GM18502 (cell line): ENCODE measurements around the gene PHOSPHO2.
"Not testable (repeated sequence)": the region's sequence is repeated elsewhere in the genome, so short reads cannot be mapped to it uniquely, and the experiment has no call there.

Experiments used
- ATAC-seq: cut with Tn5 transposase; IDR thresholded peaks from one replicate; pipeline ENCODE4 v1.9.1; 2021; ENCODE audit warnings: mild to moderate bottlenecking; ENCODE audit not compliant: unreplicated experiment, poor library complexity

Gene PHOSPHO2

DNA sequence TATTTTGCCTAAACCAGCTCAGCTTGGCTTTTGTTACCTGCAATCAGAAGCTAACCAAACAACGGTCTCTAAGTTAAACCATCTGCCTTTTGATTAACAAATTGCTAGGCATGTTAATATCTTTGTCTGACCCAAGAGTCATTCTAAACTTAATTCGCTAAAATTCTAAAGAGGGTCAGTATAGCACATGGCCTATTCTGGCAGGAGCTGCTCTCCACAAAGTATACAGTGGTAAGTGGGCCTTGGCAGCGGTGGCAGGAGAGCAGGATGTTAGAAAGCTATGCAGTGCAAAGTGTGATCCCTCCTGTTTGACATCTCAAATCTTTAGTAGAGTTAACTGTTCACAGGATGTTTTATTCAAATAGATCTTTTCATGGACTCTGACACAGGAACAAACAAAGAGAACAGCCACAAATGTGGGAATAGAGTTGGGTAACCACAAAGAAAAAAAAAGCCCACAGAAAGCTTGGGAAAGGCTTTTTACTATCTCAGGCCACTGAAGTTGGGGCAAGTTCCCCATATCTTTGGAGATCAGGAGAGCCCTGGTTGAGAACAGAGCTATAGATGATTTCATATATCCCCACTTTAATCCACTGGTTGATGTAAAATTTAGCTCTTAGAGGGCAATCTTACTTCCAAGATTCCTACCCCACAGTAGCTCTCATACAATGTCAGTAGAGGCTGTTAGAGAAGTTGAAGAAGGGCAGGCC is 10.7 kb upstream of the PHOSPHO2 start:
- ATAC-seq = no peak

DNA sequence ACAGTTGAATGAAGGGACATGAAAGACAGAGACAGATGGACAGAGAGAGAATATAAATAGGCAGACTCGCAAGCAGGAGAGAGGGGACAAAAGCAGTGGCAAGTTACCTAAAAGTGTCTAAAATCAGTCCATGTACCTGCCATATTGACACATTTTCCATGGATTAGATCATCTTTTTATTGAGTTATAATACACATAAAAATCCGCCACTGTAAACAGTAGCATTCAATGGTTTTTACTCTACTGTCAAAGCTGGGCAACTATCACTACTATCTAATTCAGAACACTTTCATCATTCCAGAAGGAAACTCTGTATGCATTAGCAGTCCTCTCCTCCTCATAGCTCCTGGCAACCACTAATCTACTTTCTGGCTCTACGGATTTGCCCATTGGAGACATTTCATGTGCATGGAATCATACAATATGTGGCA is 10.1 kb upstream of the PHOSPHO2 start:
- ATAC-seq = no peak

DNA sequence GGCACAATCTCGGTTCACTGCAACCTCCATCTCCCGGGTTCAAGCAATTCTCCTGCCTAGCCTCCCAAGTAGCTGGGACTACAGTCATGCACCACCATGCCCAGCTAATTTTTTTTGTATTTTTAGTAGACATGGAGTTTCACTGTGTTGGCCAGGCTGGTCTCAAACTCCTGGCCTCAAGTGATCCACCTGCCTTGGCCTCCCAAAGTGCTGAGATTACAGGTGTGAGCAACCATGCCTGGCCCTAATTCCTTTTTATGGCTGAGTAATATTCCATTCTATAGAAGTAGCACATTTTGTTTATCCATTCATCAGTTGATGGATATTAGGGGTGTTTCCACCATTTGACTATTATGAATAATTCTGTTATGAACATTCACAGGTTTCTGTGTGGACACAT is 9.6 kb upstream of the PHOSPHO2 start:
- ATAC-seq = not testable (repeated sequence)

DNA sequence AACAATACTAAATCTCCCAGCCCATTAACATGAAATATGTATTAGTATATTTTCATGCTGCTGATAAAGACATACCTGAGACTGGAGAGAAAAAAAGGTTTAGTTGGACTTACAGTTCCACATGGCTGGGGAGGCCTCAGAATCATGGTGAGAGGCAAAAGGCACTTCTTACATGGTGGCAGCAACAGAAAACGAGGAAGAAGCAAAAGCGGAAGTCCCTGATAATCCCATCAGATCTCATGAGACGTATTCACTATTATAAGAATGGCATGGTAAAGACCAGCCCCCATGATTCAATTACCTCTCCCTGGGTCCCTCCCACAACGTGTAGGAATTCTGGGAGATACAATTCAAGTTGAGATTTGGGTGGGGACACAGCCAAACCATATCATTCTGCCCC is 7.4 kb upstream of the PHOSPHO2 start:
- not testable (repeated sequence) for ATAC-seq

DNA sequence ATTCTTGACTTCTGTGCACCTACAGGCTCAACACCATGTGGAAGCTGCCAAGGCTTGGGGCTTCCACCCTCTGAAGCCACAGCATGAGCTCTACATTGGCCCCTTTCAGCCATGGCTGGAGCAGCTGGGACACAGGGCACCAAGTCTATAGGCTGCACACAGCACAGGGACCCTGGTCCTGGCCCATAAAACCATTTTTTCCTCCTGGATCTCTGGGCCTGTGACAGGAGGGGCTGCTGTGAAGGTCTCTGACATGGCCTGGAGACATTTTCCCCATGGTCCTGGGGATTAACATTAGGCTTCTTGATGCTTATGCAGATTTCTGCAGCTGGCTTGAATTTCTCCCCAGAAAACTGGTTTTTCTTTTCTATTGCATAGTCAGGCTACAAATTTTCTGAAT is 6.3 kb upstream of the PHOSPHO2 start:
- not testable (repeated sequence) for ATAC-seq

DNA sequence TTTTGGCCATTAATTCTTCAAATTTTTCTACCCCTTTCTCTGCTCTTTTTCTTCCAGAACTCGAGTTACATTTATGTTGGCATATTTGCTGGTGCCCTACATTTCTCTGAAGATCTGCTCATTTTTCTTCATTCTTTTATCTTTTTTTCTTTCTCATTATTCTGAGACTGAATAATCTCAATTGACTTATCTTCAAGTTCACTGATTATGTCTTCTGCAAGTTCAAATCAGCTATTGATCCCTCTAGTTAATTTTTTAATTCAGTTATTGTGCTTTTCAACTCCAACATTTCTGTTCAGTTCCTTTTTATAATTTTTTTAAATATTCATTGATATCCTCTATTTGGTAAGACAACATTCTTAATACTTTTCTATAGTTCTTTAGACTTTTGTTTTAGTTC is 3.3 kb upstream of the PHOSPHO2 start:
- ATAC-seq = no peak

DNA sequence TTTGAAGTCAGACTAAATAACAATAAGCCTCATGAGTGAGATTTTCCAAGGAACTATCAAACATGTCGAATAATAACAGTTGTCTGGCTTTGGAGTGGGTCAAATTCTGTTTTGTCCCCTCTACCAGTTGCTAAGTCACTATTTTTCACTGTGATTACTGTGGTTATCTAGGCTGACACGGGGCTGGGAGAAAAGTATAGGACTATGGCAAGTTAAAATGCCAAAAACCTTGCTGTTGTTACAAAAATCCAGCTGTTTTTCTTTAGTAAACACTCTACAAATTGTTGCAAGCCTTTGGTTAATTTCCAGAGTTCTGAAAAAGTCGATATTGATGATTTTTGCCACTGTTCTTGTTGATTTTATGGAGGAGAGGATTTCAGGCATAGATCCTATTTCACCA is 1.6 kb upstream of the PHOSPHO2 start:
- ATAC-seq = no peak

DNA sequence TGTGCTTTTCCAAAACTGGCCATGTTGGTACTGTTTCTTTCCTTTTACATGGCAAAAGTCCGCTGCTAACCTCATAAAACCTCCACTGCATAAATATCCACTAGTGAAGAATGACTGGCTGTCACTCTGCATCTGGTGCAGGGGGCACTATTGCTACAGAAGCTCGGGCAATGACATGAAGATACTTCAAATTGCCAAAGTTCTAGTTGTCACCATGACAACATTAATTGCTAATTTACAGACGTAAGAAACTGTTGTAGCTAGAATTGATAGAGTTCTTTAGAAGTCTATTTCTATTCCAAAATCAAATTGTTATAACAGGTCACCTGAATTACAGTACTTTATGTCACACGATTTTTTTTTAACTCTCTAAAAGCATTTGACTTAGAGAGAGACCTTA is 909 bp upstream of the PHOSPHO2 start:
- no peak for ATAC-seq

DNA sequence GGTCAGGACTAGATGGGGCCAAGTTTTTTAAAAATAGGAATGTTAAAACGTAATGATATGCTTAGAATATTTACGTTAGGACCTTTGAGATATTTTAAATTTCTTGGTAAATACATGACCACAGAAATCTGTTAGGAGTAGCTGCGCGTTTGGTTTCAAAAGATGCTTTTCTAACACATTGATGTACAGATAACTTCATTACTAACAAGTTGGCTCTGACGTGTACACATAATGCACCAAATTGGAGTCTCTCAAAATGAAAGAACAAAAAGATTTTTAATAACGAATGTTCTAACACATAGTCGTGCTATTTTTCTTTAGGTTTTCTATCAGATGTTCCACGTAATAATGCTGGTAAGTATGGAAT is 608 bp downstream of the PHOSPHO2 start:
- ATAC-seq = no peak

DNA sequence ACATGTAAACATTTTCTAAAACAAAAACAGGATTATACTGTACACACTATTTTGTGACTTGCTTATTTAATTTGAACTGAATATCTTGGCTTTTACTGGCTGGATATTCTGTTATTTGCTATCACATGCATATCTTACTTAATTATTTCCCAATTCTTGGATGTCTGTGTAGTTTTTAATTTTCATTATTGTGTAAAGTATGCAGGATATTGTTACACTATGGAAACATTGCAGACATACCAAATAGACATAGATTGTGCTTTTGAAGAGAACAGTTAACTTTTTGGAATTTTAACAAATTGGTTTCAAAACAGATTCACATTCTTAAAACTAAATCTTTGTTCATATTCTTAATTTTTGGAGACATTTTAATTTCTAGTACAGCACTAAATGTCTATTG is 2.1 kb downstream of the PHOSPHO2 start:
- ATAC-seq = no peak

DNA sequence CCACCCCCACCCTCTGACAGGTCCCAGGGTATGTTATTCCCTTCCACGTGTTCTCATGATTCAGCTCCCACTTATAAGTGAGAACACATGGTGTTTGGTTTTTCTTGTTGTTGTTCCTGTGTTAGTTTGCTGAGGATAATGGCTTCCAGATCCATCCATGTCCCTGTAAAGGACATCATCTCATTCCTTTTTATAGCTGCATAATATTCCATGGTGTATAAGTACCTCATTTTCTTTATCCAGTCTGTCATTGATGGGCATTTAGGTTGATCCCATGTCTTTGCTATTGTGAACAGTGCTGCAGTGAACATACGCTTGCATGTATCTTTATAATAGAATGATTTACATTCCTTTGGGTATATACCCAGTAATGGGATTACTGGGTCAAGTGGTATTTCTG is 4.9 kb downstream of the PHOSPHO2 start:
- ATAC-seq = not testable (repeated sequence)

DNA sequence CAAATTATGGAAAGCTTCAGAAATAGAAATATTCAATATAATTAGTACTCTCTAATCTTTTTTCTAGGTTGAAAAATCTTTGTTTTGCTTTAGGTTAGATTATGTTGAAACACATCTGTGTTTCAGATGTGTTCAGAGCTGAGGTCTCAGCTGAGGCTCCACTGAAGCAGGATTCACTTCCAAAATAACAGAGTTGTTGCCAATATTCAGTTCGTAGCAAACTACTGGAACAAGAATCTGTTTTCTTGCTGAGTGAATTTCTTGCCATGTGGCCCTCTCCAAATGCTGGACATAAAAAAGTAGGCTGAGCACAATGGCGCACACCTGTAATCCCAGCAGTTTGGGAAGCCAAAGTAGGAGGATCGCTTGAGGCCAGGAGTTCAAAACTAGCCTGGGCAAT is 8.7 kb downstream of the PHOSPHO2 start:
- no peak for ATAC-seq

DNA sequence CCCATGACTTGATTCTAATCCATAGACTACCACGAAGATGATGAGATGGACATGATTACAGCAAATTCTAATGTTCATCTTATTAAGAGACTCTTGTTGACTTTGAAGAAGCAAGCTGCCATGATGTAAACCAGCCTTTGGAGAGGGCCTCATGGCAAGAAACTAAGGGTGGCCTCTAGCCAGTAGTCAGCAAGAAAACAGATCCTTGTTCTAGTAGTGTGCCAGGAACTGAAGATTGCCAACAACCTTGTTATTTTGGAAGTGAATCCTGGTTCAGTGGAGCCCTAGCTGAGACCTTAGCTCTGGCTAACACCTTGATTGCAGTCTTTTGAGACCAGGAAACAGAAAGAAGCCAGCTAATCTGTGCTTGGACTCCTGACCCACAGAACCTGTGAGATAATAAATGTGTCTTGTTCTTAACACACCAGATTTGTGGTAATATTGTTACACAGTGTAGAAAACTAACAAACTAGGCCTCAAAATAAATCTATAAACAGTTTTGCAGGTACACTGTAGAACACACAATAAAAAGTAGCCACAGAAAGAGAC is 10.0 kb downstream of the PHOSPHO2 start:
- no peak for ATAC-seq

DNA sequence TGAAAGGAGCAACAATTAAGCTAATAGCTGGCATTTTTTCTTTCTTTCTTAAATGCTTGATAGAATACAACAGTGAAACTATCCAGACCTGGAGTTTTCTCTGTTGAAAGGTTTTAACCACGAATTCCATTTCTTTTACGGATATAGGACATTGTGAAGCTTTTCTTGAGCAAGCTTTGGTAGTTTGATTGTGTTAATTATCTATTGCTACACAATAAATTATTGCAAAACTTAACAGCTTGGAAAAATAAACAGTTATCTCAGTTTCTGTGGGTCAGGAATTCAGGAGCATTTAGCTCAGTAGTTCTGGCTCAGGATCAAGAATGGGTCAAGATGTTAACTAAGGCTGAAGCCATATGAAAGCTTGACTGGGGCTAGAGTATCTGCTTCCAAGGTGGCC is 11.7 kb downstream of the PHOSPHO2 start:
- no peak for ATAC-seq

DNA sequence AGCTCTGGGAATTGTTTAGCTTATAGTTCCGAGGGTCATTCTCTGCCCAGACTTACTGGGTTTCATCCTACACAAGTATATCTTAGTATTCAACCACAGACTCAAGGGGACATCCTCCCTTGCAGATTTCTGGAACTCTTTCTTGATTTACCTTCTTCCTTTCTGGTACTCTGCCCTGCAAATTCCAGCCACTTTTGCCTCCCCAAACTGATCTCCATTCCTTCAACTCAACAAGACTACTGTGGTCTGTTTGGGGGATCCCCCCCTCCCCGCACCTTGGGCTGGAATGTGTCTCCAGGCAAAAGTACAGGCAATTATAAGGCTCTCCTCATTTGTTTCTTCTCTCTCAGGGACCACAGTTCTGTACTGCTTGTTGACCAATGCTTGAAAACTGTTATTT is 13.4 kb downstream of the PHOSPHO2 start:
- ATAC-seq = no peak

DNA sequence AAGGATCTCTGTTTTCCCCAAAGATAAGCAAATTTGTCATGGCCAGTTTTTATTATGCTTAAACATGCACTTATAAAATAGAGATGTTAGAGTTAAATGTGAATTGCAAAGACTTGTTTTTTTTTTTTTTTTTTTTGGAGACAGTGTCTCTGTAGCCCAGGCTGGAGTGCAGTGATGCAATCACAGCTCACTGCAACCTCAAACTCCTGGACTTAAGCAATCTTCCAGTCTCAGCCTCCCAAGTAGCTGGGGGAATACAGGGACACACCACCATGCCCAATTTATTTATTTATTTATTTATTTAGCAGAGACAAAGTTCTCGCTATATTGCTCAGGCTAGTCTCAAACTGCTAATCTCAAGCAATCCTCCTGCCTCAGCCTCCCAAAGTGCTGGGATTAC is 15.1 kb downstream of the PHOSPHO2 start:
- no peak for ATAC-seq

DNA sequence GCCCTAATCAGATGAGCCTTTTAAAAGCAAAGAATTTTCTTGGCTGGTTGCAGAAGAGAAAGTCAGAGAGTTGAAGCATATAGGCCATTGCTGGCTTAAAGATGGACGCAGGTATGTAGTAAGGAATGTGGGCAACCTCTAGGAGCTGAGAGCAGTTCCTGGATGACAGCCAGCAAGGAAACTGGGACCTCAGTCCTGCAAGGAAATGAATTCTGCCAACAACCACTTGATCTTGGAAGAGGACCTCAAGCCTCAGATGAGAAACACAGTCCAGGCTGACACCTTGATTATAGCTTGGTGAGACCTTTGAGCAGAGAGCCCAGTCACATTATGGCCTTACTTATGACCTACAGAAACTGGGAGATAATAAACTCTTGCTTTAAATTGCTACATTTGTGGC is 15.7 kb downstream of the PHOSPHO2 start:
- no peak for ATAC-seq

DNA sequence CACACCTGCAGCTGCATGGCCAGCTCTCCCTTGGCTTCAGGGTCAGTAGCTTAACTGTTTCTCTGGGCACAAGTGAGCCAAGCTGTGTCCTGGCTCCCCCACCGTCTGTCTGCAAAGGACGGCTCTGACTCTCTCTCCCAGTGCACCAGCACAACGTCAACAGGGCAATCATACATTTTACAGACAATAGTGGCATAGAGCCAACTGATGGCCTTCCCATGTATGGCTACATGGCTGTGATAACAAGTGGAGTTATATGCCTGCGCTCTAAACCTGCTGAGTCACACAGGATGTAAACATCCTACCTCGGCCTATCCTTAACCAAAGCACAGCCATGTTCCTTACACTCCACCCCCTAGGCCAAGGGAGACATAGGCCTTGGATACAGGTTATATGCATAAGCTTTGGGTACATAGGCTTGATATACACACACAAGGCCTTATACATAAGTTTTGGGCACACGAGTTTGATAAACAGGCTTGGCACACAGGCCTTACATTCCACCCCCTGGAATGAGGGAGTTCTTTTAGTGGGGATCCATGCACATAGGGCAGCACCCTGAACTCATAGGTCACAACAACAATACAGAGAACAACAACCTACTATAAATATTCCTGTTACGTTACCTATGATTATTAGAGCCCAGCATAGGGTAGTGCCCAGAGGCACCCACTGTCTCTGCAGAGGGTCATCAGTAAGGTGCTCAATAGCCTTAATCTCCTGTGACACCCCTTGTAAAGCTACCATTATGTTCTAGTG is 17.7 kb downstream of the PHOSPHO2 start:
- ATAC-seq = no peak

DNA sequence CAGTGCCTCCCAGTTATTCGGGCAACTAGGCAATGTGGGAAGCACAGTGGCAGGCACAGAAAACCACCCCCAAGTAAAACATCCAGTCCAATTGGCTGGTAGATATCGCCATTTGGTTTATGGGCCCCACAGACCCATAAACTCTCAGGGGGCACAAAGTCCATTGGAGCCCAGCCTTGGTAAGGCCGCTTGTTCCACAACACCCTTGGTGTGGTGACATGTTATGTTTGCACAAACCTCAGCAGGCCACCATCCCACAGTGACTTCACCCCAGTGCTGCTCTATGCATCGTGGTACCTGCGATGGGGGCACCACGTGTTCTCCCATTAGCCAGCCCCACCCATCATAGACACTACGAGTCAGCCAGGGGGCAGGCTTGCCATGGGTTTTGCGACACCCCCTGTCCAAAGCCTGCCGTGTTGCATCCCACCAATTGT is 18.5 kb downstream of the PHOSPHO2 start:
- ATAC-seq = no peak

DNA sequence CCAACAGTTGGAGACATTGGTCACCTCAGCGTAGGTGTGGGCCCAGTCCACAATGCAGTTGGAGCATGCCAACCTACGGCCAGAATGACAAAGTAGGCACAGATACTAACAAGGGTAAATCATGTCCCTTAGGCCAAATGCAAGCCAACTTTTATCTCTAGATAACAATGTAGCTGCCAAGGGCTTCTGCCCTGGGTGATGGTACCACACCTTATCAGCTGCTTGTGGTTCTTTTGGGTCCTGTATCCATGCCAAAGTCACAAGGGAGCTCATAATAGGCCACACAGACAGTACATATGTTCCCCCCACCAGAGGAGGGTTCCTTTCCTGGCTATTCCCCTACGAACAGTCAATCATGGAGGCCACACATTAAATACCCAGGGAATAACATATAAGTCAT is 19.1 kb downstream of the PHOSPHO2 start:
- ATAC-seq = no peak

DNA sequence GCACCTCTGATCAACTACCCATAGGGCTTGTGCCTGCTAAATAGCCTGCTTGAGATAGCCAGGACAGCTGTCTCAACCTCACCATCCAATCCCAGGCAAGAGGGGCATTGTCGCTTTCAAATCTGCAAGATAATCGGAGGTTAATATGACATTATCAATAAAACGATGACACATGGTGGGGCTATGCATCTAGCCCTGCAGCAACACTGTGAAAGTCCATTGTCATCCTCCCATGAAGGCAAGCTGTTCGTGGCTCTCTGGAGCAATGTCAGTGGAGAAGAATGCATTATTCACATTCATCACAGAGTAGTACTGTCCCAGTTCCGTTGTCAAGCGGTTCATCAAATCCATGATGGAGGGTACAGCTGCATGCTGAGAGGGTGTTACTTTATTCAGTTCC is 20.4 kb downstream of the PHOSPHO2 start:
- ATAC-seq = no peak
